Vagina (tissue), 2 donors: ENCODE measurements around the gene NRL. TPM values are rescaled to one million over a fixed set of nuclear protein-coding genes. Genes with fewer than 3 reads are reported as not detected.

Experiments used
- DNase-seq, 2 donors: peaks; one replicate each; pipeline ENCODE4 v3.0.0-alpha.2; 2017; ENCODE audit errors: extremely low spot score in 2 of 2
- H3K27ac ChIP-seq: fragments of 200-600 bp; sonication (generic); one replicate; pipeline ENCODE4 v1.5.1; 2019
- H3K27me3 ChIP-seq: fragments of 200-600 bp; sonication (generic); one replicate; pipeline ENCODE4 v1.5.1; 2019
- H3K36me3 ChIP-seq, 2 donors: fragments of 200-600 bp; sonication (generic); one replicate each; pipeline ENCODE4 v1.5.1; 2017 to 2019
- H3K4me1 ChIP-seq: fragments of 200-600 bp; sonication (generic); one replicate; pipeline ENCODE4 v1.5.1; 2019
- H3K4me3 ChIP-seq, 2 donors: fragments of 200-600 bp; sonication (generic); 1 replicate in 1 of 2; 2 replicates in 1 of 2; pipeline ENCODE4 v1.5.1; 2016 to 2019
- H3K9me3 ChIP-seq: fragments of 200-600 bp; sonication (generic); one replicate; pipeline ENCODE4 v1.5.1; 2019
- CTCF ChIP-seq, 3 experiments: fragments of 450-650 bp in 2 of 3; fragments of 200-600 bp in 1 of 3; sonication (generic) in 1 of 3; IDR thresholded peaks; one replicate each; pipeline ENCODE4 v1.5.1; 2017 to 2019; ENCODE audit warnings: antibody characterized with exemption in 3 of 3, mild to moderate bottlenecking in 2 of 3, moderate library complexity in 2 of 3
- POLR2A ChIP-seq, 2 donors: fragments of 450-650 bp; IDR thresholded peaks; one replicate each; pipeline ENCODE4 v1.6.1; 2017; ENCODE audit warnings: antibody characterized with exemption in 2 of 2, mild to moderate bottlenecking in 2 of 2, moderate library complexity in 2 of 2
- POLR2AphosphoS5 ChIP-seq, 2 donors: sonication (generic); formaldehyde crosslinking; IDR thresholded peaks; one replicate each; pipeline ENCODE4 v1.9.0; 2017; ENCODE audit warnings: antibody characterized with exemption in 2 of 2, mild to moderate bottlenecking in 2 of 2, low read depth in 1 of 2; ENCODE audit not compliant: insufficient read depth in 1 of 2
- intact Hi-C: fragments of 100-400 bp; cut with DNase I; formaldehyde crosslinking; loops from one replicate; pipeline ENCODE4 v1.15.1; 2023
- total RNA-seq: library from RNA; depleted of rRNA; stranded (reverse); fragments of >200 nt; gene quantifications from one replicate; pipeline ENCODE4 v1.2.3, GENCODE V29; 2016

The NRL gene
- total RNA-seq, 1 donor from 2014 or later = 1.2 TPM

GRCh38 chr14:24138396-24139271 lies 23.9 kb upstream of the NRL start:
- Histone ChIP-seq H3K9me3 (no peaks in the 10 kb centered on the region), H3K27me3 (no peaks in the 10 kb centered on the region), H3K4me3 (no peak overlapping the region), H3K36me3 (peaks cover 0 to 22% of the 10 kb centered on the region in 2 donors), H3K27ac (peak overlapping the region; percentile 16), H3K4me1 (peaks cover 52% of the 10 kb centered on the region)
- TF ChIP-seq CTCF (IDR thresholded peaks at IDR 0.05) (no peak), POLR2AphosphoS5 (IDR thresholded peaks at IDR 0.05; ENCODE audit: insufficient read depth in 1 of 2, low read depth in 1 of 2) (no peak), POLR2A (IDR thresholded peaks at IDR 0.05) (no peak)
- intact Hi-C loops = no loop called here
- DNase-seq = no peak

GRCh38 chr14:24137529-24138395 lies 23.0 kb upstream of the NRL start:
- intact Hi-C loops = no loop called here
- H3K27ac ChIP-seq = peak overlapping the region; percentile 10

GRCh38 chr14:24136684-24137528 lies 22.2 kb upstream of the NRL start:
- H3K4me3 ChIP-seq = peak overlapping the region; percentile 68 to 100
- H3K36me3 ChIP-seq = peaks cover 0 to 22% of the 10 kb centered on the region in 2 donors
- intact Hi-C loops = no loop called here
- H3K4me1 ChIP-seq = peaks cover 46% of the 10 kb centered on the region
- no peaks in the 10 kb centered on the region for H3K27me3 ChIP-seq
- peak overlapping the region; percentile 85 for H3K27ac ChIP-seq
- TF ChIP-seq CTCF (IDR thresholded peaks at IDR 0.05) (no peak), POLR2A (IDR thresholded peaks at IDR 0.05) (no peak), POLR2AphosphoS5 (IDR thresholded peaks at IDR 0.05; ENCODE audit: insufficient read depth in 1 of 2, low read depth in 1 of 2) (no peak)
- H3K9me3 ChIP-seq = no peaks in the 10 kb centered on the region
- no peak for DNase-seq

More at GRCh38 chr14:24137529-24138395, 23.0 kb upstream of the NRL start:
- H3K4me3 ChIP-seq = no peak overlapping the region
- H3K9me3 ChIP-seq = no peaks in the 10 kb centered on the region
- no peak for DNase-seq
- H3K36me3 ChIP-seq = peaks cover 0 to 22% of the 10 kb centered on the region in 2 donors
- no peaks in the 10 kb centered on the region for H3K27me3 ChIP-seq
- H3K4me1 ChIP-seq = peaks cover 52% of the 10 kb centered on the region
- no peak for TF ChIP-seq POLR2AphosphoS5 (IDR thresholded peaks at IDR 0.05; ENCODE audit: insufficient read depth in 1 of 2, low read depth in 1 of 2)
- TF ChIP-seq POLR2A (IDR thresholded peaks at IDR 0.05) = no peak
- no peak for TF ChIP-seq CTCF (IDR thresholded peaks at IDR 0.05)

GRCh38 chr14:24135834-24136683 lies 21.3 kb upstream of the NRL start, which contains the start of gene PSME1:
TSS of gene PSME1 (plus strand) at chr14:24136194. CDS start at chr14:24136263, 69 bp downstream.
- peak; percentile 34 to 85 for TF ChIP-seq POLR2AphosphoS5 (IDR thresholded peaks at IDR 0.05; ENCODE audit: insufficient read depth in 1 of 2, low read depth in 1 of 2)
- no peak for TF ChIP-seq CTCF (IDR thresholded peaks at IDR 0.05)
- TF ChIP-seq POLR2A (IDR thresholded peaks at IDR 0.05) = peak in 1 of 2 donors; percentile 68
- H3K4me3 ChIP-seq = peak within 1 kb of the TSS; percentile 68 to 100
- DNase-seq = no peak
- H3K36me3 ChIP-seq = peaks cover 0 to 22% of the 10 kb centered on the region in 2 donors
- no peaks in the 10 kb centered on the region for H3K27me3 ChIP-seq
- intact Hi-C loops = no loop called here
- H3K27ac ChIP-seq = peak within 1 kb of the TSS; percentile 85
- H3K9me3 ChIP-seq = no peaks in the 10 kb centered on the region
- H3K4me1 ChIP-seq = peaks cover 44% of the 10 kb centered on the region
